ENCODE data around the gene EIF3K. TPM values are rescaled to one million over a fixed set of nuclear protein-coding genes. Genes with fewer than 3 reads are reported as not detected.
"Not testable (repeated sequence)": the region's sequence is repeated elsewhere in the genome, so short reads cannot be mapped to it uniquely, and the experiment has no call there.

The EIF3K gene, protein sequence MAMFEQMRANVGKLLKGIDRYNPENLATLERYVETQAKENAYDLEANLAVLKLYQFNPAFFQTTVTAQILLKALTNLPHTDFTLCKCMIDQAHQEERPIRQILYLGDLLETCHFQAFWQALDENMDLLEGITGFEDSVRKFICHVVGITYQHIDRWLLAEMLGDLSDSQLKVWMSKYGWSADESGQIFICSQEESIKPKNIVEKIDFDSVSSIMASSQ
- total RNA-seq: 100 to 1,000 TPM; 219 to 237 TPM

DNA sequence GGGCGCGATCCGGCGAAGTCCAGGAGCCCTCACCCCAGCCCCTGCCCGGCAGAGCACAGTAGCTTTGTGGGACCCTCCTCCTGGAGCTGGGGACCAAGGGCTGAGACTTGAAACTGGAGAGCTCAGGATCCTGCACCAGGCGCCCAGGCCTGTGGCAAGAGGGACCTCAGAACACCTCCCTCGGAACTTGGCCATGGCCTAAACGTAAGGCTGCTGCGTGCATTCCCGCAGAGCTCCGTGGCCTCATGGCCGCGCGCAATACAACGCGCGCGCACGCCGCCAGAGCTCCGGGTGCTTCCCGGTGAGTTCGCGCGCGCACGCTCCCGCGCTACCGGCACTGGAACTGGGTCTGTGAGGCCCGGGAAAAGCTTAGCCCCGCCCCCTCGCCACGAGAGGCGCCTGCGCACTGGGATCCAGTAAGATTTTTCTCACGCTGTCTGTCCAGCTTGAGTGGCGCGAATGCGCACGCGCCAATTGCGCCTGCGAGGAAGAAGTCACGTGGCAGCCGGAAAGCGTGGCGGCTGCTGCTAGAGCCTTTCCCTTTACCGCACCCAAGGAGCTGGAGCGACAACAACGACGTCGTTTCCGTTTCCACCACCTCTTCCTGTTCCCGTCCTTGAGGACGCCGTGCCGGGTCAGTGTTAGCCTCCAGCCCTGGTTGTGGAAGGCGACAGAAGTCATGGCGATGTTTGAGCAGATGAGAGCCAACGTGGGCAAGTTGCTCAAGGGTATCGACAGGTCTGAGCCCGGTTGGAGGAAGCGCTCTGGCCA lies at the start of gene EIF3K:
Gene EIF3K (plus strand): TSS at position 599 of the 771 bp plus-strand sequence. CDS start 81 bp downstream, at position 680.
- Mint-ChIP-seq H3K36me3 (ENCODE audit: insufficient read depth in 2 of 2) (peaks cover 18 to 31% of the 10 kb centered on the region in 2 donors), H3K27me3 (ENCODE audit: low read depth) (no peaks in the 10 kb centered on the region)

DNA sequence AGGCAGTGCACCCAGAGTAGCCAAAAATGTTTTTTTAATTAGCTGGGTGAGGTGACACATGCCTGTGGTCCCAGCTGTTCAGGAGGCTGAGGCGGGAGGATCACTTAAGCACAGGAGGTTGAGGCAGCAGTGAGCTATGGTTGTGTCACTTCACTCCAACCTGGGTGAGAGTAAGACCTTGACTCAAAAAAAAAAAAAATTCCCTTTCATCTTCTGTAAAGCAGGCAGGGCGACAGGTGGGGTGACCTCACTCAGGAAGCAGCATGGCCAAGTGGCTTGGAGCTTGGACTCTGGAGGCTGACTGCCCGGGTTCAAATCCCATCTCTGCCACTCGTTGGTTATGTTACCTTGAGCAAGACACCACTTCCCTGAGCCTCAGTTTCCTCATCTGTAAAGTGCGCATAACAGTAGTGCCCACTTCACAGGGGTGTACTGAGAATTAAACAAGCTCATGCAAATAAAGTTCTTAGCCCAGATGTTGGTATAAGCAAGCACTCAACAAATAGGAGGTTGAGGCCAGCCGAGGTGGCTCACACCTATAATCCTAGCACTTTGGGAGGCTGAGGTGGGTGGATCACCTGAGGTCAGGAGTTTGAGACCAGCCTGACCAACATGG lies 49.5 kb upstream of the EIF3K start:
- ATAC-seq (replicated peaks in 1 of 2) (peak; percentile 52 to 56), DNase-seq (peak; percentile 13 to 20)
- H3K4me3 Mint-ChIP-seq: no peak overlapping the region
- H3K27ac Mint-ChIP-seq: no peak overlapping the region
- no peaks in the 10 kb centered on the region for H3K36me3 Mint-ChIP-seq (ENCODE audit: insufficient read depth in 2 of 2)
- H3K9me3 Mint-ChIP-seq: no peaks in the 10 kb centered on the region
- peaks cover 6% of the 10 kb centered on the region for H3K4me1 Mint-ChIP-seq (ENCODE audit: low read depth)
- peaks cover 19% of the 10 kb centered on the region for H3K27me3 Mint-ChIP-seq (ENCODE audit: low read depth)

More for the DNA sequence above, at the start of gene EIF3K:
- Mint-ChIP-seq H3K9me3 (no peaks in the 10 kb centered on the region), H3K4me1 (ENCODE audit: low read depth) (peaks cover 63% of the 10 kb centered on the region), H3K27ac (peak within 1 kb of the TSS; percentile 95), H3K4me3 (peak within 1 kb of the TSS; percentile 94 to 99)
- DNase-seq: peak; percentile 96 to 97
- peak; percentile 75 to 77 for ATAC-seq (replicated peaks in 1 of 2)

DNA sequence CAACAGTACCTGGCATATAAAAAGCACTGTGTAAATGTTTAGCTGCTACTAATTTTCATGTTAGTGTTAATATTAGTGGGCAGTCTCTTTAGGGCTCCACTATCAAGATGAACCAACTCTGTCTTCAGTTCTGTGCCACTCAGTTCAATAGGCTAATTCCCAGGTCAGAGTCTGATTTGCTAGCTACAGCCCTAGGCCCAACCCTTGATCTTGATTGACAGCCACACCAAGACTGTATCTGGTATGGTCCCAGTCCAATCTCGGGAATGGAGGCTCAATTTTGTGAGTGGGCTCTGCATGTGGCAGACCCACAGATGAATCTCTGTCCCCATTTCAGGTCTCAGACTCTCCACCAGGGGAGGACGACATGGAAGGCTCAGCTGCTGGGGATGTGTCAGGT lies 47.3 kb upstream of the EIF3K start:
- H3K36me3 Mint-ChIP-seq (ENCODE audit: insufficient read depth in 2 of 2): no peaks in the 10 kb centered on the region
- H3K4me3 Mint-ChIP-seq: no peak overlapping the region
- H3K27me3 Mint-ChIP-seq (ENCODE audit: low read depth): peaks cover 11% of the 10 kb centered on the region
- no peak for ATAC-seq (replicated peaks in 1 of 2)
- no peaks in the 10 kb centered on the region for H3K9me3 Mint-ChIP-seq
- DNase-seq: no peak
- no peaks in the 10 kb centered on the region for H3K4me1 Mint-ChIP-seq (ENCODE audit: low read depth)
- H3K27ac Mint-ChIP-seq: no peak overlapping the region

DNA sequence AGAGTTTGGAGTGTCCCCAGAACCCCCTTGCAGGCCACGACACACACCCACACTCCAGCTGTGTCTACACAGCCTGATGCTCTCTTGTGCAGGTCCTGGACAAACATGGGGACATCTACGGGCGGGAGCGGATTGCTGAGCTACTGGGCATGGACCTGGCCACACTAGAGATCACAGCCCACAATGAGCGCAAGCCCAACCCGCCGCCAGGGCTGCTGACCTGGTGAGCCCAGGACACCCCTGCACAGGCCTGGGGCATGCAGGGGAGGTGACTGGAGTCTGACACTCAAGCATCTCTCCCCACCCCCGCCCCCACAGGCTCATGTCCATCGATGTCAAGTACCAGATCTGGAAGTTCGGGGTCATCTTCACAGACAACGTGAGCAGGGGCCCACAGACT lies 41.2 kb upstream of the EIF3K start:
- H3K4me1 Mint-ChIP-seq (ENCODE audit: low read depth): no peaks in the 10 kb centered on the region
- ATAC-seq (replicated peaks in 1 of 2): no peak
- H3K36me3 Mint-ChIP-seq (ENCODE audit: insufficient read depth in 2 of 2): no peaks in the 10 kb centered on the region
- H3K9me3 Mint-ChIP-seq: no peaks in the 10 kb centered on the region
- no peaks in the 10 kb centered on the region for H3K27me3 Mint-ChIP-seq (ENCODE audit: low read depth)
- no peak overlapping the region for H3K27ac Mint-ChIP-seq
- DNase-seq: no peak
- no peak overlapping the region for H3K4me3 Mint-ChIP-seq

DNA sequence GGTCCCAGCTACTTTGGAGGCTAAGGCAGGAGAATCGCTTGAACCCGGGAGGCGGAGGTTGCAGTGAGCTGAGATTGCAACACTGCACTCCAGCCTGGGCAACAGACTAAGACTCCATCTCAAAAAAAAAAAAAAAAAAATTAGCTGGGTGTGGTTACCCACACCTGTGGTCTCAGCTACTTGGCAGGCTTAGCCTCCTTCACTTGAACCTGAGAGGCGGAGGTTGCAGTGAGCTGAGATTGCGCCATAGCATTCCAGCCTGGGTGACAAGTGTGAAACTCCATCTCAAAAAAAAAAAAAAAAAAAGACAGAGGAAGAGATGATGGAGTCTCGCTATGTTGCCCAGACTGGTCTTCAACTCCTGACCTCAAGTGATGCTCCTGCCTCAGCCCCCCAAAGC lies 39.7 kb upstream of the EIF3K start:
- H3K27me3 Mint-ChIP-seq (ENCODE audit: low read depth); DNase-seq; H3K4me3 Mint-ChIP-seq; H3K27ac Mint-ChIP-seq; H3K36me3 Mint-ChIP-seq (ENCODE audit: insufficient read depth in 2 of 2); H3K9me3 Mint-ChIP-seq; ATAC-seq (replicated peaks in 1 of 2); H3K4me1 Mint-ChIP-seq (ENCODE audit: low read depth): not testable (repeated sequence)

GRCh38 chr19:38580080-38580479 lies 38.9 kb upstream of the EIF3K start:
- H3K4me1 Mint-ChIP-seq (ENCODE audit: low read depth): no peaks in the 10 kb centered on the region
- H3K4me3 Mint-ChIP-seq: no peak overlapping the region
- DNase-seq (no peak), ATAC-seq (replicated peaks in 1 of 2) (no peak)
- H3K27me3 Mint-ChIP-seq (ENCODE audit: low read depth): no peaks in the 10 kb centered on the region
- H3K9me3 Mint-ChIP-seq: no peaks in the 10 kb centered on the region
- H3K36me3 Mint-ChIP-seq (ENCODE audit: insufficient read depth in 2 of 2): no peaks in the 10 kb centered on the region
- no peak overlapping the region for H3K27ac Mint-ChIP-seq

DNA sequence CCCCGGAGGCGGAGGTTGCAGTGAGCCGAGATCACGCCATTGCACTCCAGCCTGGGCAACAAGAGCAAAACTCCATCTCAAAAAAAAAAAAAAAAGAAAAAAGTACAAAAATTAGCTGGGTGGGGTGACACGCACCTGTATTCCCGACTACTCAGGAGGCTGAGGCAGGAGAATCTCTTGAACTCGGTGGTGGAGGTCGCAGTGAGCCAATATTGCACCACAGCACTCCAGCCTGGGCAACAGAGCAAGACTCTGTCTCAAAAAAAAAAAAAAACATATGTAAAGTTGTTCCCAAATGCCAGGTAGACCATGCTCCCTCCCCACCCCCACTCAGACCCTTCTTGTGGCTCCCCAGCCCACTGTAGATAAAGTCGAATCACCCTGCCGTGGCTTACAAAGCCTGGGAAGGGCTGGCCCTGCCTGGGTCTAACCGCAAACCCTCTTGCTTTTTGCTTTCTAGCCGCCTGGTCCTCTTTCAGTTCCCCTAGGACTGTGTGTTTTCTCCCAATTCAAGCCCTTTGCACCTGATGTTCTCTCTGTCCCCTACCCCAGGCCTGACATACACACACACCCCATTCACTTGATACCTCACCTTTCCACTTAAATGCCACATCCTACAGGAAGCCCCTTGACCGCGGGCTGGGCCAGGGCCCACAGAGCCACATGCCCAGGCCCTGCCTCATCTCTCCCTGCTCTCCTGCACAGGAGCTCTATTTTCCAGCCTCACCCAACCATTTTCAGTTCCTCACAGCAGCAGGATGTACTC lies 35.6 kb upstream of the EIF3K start:
- no peaks in the 10 kb centered on the region for H3K9me3 Mint-ChIP-seq
- H3K4me3 Mint-ChIP-seq: no peak overlapping the region
- peak overlapping the region; percentile 26 for H3K27ac Mint-ChIP-seq
- DNase-seq (no peak), ATAC-seq (replicated peaks in 1 of 2) (peak; percentile 38 to 39)
- peaks cover 5 to 6% of the 10 kb centered on the region in 2 donors for H3K36me3 Mint-ChIP-seq (ENCODE audit: insufficient read depth in 2 of 2)
- H3K27me3 Mint-ChIP-seq (ENCODE audit: low read depth): no peaks in the 10 kb centered on the region
- H3K4me1 Mint-ChIP-seq (ENCODE audit: low read depth): no peaks in the 10 kb centered on the region

- H3K27ac Mint-ChIP-seq: no peak overlapping the region
- peaks cover 6 to 7% of the 10 kb centered on the region in 2 donors for H3K36me3 Mint-ChIP-seq (ENCODE audit: insufficient read depth in 2 of 2)
- H3K9me3 Mint-ChIP-seq: no peaks in the 10 kb centered on the region
- no peaks in the 10 kb centered on the region for H3K4me1 Mint-ChIP-seq (ENCODE audit: low read depth)
- no peak for ATAC-seq (replicated peaks in 1 of 2)
- no peak for DNase-seq
- no peaks in the 10 kb centered on the region for H3K27me3 Mint-ChIP-seq (ENCODE audit: low read depth)
- H3K4me3 Mint-ChIP-seq: no peak overlapping the region
These were observed 35.0 kb upstream of the EIF3K start for GRCh38 chr19:38583985-38584305.

DNA sequence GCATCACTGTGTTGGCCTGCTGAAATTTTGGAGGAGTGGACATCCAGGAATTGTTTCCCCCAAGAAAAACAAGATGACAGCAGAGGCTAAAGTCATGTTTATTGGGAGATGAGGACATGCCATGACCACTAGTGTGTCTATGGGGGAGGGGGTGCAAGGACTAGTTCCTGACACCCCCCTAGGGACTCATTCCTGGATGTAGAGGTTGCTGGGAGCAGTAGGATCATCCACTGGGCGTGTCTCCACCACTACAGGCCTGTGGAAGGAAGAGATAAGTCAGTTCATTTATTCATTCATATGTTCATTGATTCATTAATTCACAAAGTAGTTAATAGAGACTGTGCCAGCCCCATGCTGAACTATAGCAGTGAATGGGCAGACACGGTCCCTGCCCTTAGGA lies 31.4 kb upstream of the EIF3K start:
- Mint-ChIP-seq H3K27ac (no peak overlapping the region), H3K4me1 (ENCODE audit: low read depth) (no peaks in the 10 kb centered on the region), H3K27me3 (ENCODE audit: low read depth) (no peaks in the 10 kb centered on the region), H3K9me3 (no peaks in the 10 kb centered on the region), H3K36me3 (ENCODE audit: insufficient read depth in 2 of 2) (peaks cover 7 to 9% of the 10 kb centered on the region in 2 donors), H3K4me3 (no peak overlapping the region)
- no peak for ATAC-seq (replicated peaks in 1 of 2)
- DNase-seq: no peak

DNA sequence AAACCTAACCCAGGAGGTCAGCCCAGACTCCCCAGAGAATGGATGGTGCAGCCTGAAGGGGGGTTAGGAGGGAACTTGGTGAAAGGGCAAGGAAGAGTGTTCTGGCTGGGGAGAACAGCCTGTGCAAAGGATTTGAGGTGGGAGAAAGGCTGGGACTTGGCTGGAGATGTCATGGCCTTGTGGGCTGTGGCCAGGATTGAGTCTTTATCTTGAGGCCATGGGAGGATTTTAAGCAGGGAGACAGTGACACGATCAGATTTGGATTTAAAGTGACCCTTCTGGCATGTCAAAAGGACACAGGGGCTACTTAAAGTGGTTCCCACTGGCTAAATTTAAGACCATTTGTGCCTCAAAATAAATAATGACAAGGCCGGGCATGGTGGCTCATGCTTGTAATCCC lies 30.9 kb upstream of the EIF3K start:
- no peaks in the 10 kb centered on the region for H3K4me1 Mint-ChIP-seq (ENCODE audit: low read depth)
- H3K36me3 Mint-ChIP-seq (ENCODE audit: insufficient read depth in 2 of 2): peaks cover 7 to 9% of the 10 kb centered on the region in 2 donors
- H3K4me3 Mint-ChIP-seq: no peak overlapping the region
- no peaks in the 10 kb centered on the region for H3K9me3 Mint-ChIP-seq
- no peak for DNase-seq
- ATAC-seq (replicated peaks in 1 of 2): no peak
- no peaks in the 10 kb centered on the region for H3K27me3 Mint-ChIP-seq (ENCODE audit: low read depth)
- H3K27ac Mint-ChIP-seq: no peak overlapping the region

GRCh38 chr19:38592940-38593339 lies 26.0 kb upstream of the EIF3K start:
- H3K27me3 Mint-ChIP-seq (ENCODE audit: low read depth): no peaks in the 10 kb centered on the region
- H3K9me3 Mint-ChIP-seq: no peaks in the 10 kb centered on the region
- H3K27ac Mint-ChIP-seq: no peak overlapping the region
- H3K4me3 Mint-ChIP-seq: no peak overlapping the region
- no peak for ATAC-seq (replicated peaks in 1 of 2)
- H3K4me1 Mint-ChIP-seq (ENCODE audit: low read depth): no peaks in the 10 kb centered on the region
- no peak for DNase-seq
- H3K36me3 Mint-ChIP-seq (ENCODE audit: insufficient read depth in 2 of 2): peaks cover 11 to 13% of the 10 kb centered on the region in 2 donors

DNA sequence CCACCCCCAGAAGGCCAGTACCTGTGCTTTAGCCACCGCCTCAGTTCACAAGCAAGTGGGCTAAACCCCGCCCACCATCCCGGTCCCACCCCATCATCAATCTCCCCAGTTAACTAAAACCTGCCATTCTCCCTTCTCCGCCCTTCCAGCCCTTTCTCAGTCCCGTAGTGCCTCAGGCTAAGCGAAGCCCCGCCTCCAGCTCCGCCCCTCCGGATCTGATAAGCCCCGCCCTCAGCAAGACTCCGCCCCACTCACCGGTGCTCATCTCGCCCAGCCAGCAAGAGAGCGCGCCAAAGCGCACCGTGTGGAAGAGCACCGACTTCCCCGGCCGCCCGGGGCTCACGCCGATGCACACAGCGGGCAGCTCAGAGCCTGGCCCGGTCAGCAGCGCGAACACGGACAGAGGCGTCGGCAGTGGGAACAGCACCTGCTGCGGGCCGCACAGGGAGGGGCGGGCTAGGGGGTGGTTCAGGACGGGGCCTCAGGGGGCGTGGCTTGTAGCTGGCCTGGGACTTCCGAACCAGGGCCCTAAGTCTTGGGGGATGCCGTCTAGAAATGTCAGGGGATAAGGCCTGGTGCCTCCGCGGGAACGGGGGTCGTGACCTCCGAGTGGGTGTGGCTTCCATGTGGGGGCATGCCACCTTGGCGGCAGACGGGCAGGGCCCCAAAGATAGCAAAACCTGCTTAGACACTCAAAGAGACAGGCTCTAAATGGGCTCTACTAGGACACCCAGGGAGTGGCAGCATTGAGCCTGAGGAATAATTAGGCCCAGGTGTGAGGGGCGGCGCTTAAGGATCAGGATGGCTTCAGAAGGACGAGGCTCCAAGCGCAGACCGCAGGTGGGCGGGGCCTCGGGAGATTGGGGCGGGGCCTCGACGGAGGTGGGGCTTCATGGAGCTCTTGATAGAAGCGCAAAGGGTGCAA lies 22.7 kb upstream of the EIF3K start:
- Mint-ChIP-seq H3K27ac (no peak overlapping the region), H3K4me3 (no peak overlapping the region), H3K36me3 (ENCODE audit: insufficient read depth in 2 of 2) (peaks cover 12 to 13% of the 10 kb centered on the region in 2 donors), H3K9me3 (no peaks in the 10 kb centered on the region), H3K4me1 (ENCODE audit: low read depth) (no peaks in the 10 kb centered on the region), H3K27me3 (ENCODE audit: low read depth) (no peaks in the 10 kb centered on the region)
- ATAC-seq (replicated peaks in 1 of 2): no peak
- DNase-seq: peak; percentile 16 to 21
